ENCODE results near the gene AUTS2. TPM values are rescaled to one million over a fixed set of nuclear protein-coding genes. Genes with fewer than 3 reads are reported as not detected.

The AUTS2 gene
- total and polyA plus RNA-seq, 2 of the 8 experiments (the other 6 are each of a cell fraction or from before 2014, with no cell fraction given): 25.9 to 101 TPM

- Histone ChIP-seq H3K36me3 (ENCODE audit: control insufficient read depth in 2 of 4, insufficient read depth in 4 of 4, low read length in 3 of 4) (no peaks in the 10 kb centered on the region), H3K79me2 (ENCODE audit: control insufficient read depth in 1 of 2, insufficient read depth in 2 of 2, low read length in 2 of 2) (no peaks in the 10 kb centered on the region), H3K14ac (ENCODE audit: insufficient read length) (no peak overlapping the region), H2BK15ac (ENCODE audit: low read length) (no peak overlapping the region), H3K27ac (ENCODE audit: low read depth, low read length) (no peak overlapping the region), H3K4me3 (ENCODE audit: extremely low read depth in 1 of 4, insufficient read depth in 2 of 4, low read depth in 3 of 4, low read length in 4 of 4) (no peak overlapping the region), H2BK120ac (replicated peaks; ENCODE audit: low read depth, low read length) (no peak overlapping the region), H3K4me1 (replicated peaks in 1 of 4; ENCODE audit: control insufficient read depth in 3 of 4, insufficient read depth in 4 of 4, low read length in 3 of 4) (peaks cover 0 to 8% (median 1%) of the 10 kb centered on the region in 4 experiments; a peak in 3 of 7 replicates), H2BK5ac (ENCODE audit: low read depth, low read length) (no peak overlapping the region), H3K23me2 (ENCODE audit: low read depth, low read length) (no peaks in the 10 kb centered on the region), H4K8ac (ENCODE audit: extremely low read depth, insufficient read depth, low read length) (no peak overlapping the region), H3K27me3 (replicated peaks in 1 of 4; ENCODE audit: control insufficient read depth in 3 of 4, extremely low read depth in 1 of 4, insufficient read depth in 3 of 4, low read length in 3 of 4) (peaks cover 0 to 1% (median 0%) of the 10 kb centered on the region in 4 experiments; a peak in 1 of 7 replicates), H3K23ac (ENCODE audit: insufficient read length) (no peak overlapping the region), H4K20me1 (replicated peaks in 1 of 2; ENCODE audit: control insufficient read depth in 1 of 2, insufficient read depth in 2 of 2, low read length in 2 of 2) (no peaks in the 10 kb centered on the region), H4K91ac (replicated peaks; ENCODE audit: insufficient read length, low read length) (no peak overlapping the region), H3K79me1 (ENCODE audit: low read depth, low read length) (no peaks in the 10 kb centered on the region), H4K5ac (ENCODE audit: insufficient read length, low read depth, low read length) (no peak overlapping the region), H3K4me2 (ENCODE audit: insufficient read depth in 1 of 2, low read depth in 2 of 2, low read length in 2 of 2) (no peak overlapping the region), H2BK12ac (ENCODE audit: low read depth, low read length) (no peak overlapping the region), H2AK5ac (ENCODE audit: low read depth, low read length) (no peak overlapping the region), H3K4ac (replicated peaks; ENCODE audit: insufficient read length, low read depth, low read length) (no peak overlapping the region), H3K18ac (ENCODE audit: extremely low read depth, low read length) (no peak overlapping the region), H2BK20ac (ENCODE audit: low read length) (no peak overlapping the region), H3K9ac (replicated peaks in 1 of 4; ENCODE audit: extremely low read depth in 1 of 4, low read depth in 3 of 4, low read length in 3 of 4) (no peak overlapping the region), H3K56ac (replicated peaks; ENCODE audit: insufficient read length, low read depth, low read length) (no peak overlapping the region), H3K9me3 (ENCODE audit: insufficient read depth in 2 of 2, low read depth in 1 of 2, low read length in 1 of 2) (no peaks in the 10 kb centered on the region), H2AFZ (ENCODE audit: low read length) (no peak overlapping the region)
- FAIRE-seq (no peak), DNase-seq (ENCODE audit: low read depth in 1 of 2, low spot score in 2 of 2) (no peak)
- POLR2A ChIA-PET (ENCODE audit: partially characterized antibody): interaction anchor here (0.6 kb wide), 1 partner anchor 499 kb away, joined by 3 read pairs; no protein-coding TSS in a partner anchor
- CTCF ChIA-PET (ENCODE audit: partially characterized antibody): interaction anchor here (0.7 to 1.3 kb wide), 2 partner anchors 42 to 1074 kb away, joined by 3 read pairs; no protein-coding TSS in a partner anchor
- 80% methylated on average over 4 of the region's 4 CpGs; no CpG with 5 or more reads in 1 of the 2 experiments for WGBS, 2 experiments (ENCODE audit: extremely low coverage in 1 of 2, insufficient coverage in 1 of 2, insufficient read length in 1 of 2, insufficient replicate concordance in 2 of 2, low coverage in 1 of 2, low lambda C conversion rate in 2 of 2, missing lambda C conversion rate in 1 of 2)
- TF ChIP-seq CTCF (IDR thresholded peaks at IDR 0.05; ENCODE audit: control extremely low read depth in 1 of 3, insufficient read depth in 1 of 3, low read depth in 1 of 3, low read length in 3 of 3) (no peak), SP4 (IDR thresholded peaks at IDR 0.05; ENCODE audit: low read length) (no peak), PHF8 (conservative IDR thresholded peaks at IDR 0.05; ENCODE audit: low read depth, low read length) (no peak), RBBP5 (IDR thresholded peaks at IDR 0.05; ENCODE audit: borderline replicate concordance, low read depth, low read length) (no peak), TEAD4 (IDR thresholded peaks at IDR 0.05; ENCODE audit: low read depth, low read length) (no peak), BRCA1 (IDR thresholded peaks at IDR 0.05; ENCODE audit: low read depth, low read length) (no peak), NANOG (IDR thresholded peaks at IDR 0.05; ENCODE audit: insufficient read depth, low read depth, low read length, poor library complexity, severe bottlenecking) (no peak), FOSL1 (IDR thresholded peaks at IDR 0.05; ENCODE audit: insufficient read depth, low read depth, low read length) (no peak), TAF7 (optimal IDR thresholded peaks at IDR 0.05; ENCODE audit: borderline replicate concordance, low read depth, low read length) (no peak), POLR2A (IDR thresholded peaks at IDR 0.05; ENCODE audit: control extremely low read depth in 1 of 2, low read depth in 2 of 2, low read length in 2 of 2) (no peak)
Observed at GRCh38 chr7:69635555-69636185, 37.4 kb downstream of the AUTS2 start.
